Measurements from ENCODE around the gene PRC1. TPM values are rescaled to one million over a fixed set of nuclear protein-coding genes. Genes with fewer than 3 reads are reported as not detected.
"Not testable (repeated sequence)": the region's sequence is repeated elsewhere in the genome, so short reads cannot be mapped to it uniquely, and the experiment has no call there.

The PRC1 gene
- polyA plus RNA-seq, 6 donors from 2014 or later, result 1.8 to 8.9 (median 3.9) TPM; not detected in 1

- no peaks in the 10 kb centered on the region for H3K9me3 Mint-ChIP-seq
- ATAC-seq (ENCODE audit: low read depth in 2 of 2), result peak; percentile 49 to 52
- DNase-seq, result peak; percentile 88
- peak within 1 kb of the TSS; percentile 65 to 99 (median 98) for H3K27ac Mint-ChIP-seq
- H3K4me3 Mint-ChIP-seq, result peak within 1 kb of the TSS; percentile 93 to 98 (median 97)
- no peaks in the 10 kb centered on the region for H3K27me3 Mint-ChIP-seq
- H3K4me1 Mint-ChIP-seq, result peaks cover 47 to 62% (median 55%) of the 10 kb centered on the region in 3 donors
- H3K36me3 Mint-ChIP-seq, result no peaks in the 10 kb centered on the region
Observed at GRCh38 chr15:90931828-90932659, 62.3 kb downstream of the PRC1 start, which contains the start of gene HDDC3. Gene HDDC3, minus strand, starts transcription at chr15:90932549. Its CDS starts 9 bp downstream, at chr15:90932540.

GRCh38 chr15:90931575-90931827, 62.8 kb downstream of the PRC1 start:
- peaks cover 42 to 56% (median 49%) of the 10 kb centered on the region in 3 donors for H3K4me1 Mint-ChIP-seq
- no peaks in the 10 kb centered on the region for H3K27me3 Mint-ChIP-seq
- DNase-seq (no peak), ATAC-seq (ENCODE audit: low read depth in 2 of 2) (no peak)
- peak overlapping the region; percentile 93 to 98 (median 97) for H3K4me3 Mint-ChIP-seq
- peak overlapping the region; percentile 65 to 99 (median 98) for H3K27ac Mint-ChIP-seq
- H3K36me3 Mint-ChIP-seq, result no peaks in the 10 kb centered on the region
- no peaks in the 10 kb centered on the region for H3K9me3 Mint-ChIP-seq

- no peaks in the 10 kb centered on the region for H3K27me3 Mint-ChIP-seq
- H3K9me3 Mint-ChIP-seq, result no peaks in the 10 kb centered on the region
- no peaks in the 10 kb centered on the region for H3K36me3 Mint-ChIP-seq
- H3K27ac Mint-ChIP-seq, result peak overlapping the region; percentile 94 to 99 (median 98)
- H3K4me1 Mint-ChIP-seq, result peaks cover 38 to 52% (median 44%) of the 10 kb centered on the region in 3 donors
- no peak for DNase-seq
- ATAC-seq (ENCODE audit: low read depth in 2 of 2), result no peak
- peak overlapping the region; percentile 93 to 98 (median 97) for H3K4me3 Mint-ChIP-seq
Observed at GRCh38 chr15:90930861-90931574, 63.3 kb downstream of the PRC1 start.

GRCh38 chr15:90929246-90930019, 64.9 kb downstream of the PRC1 start:
- peaks cover 27 to 42% (median 38%) of the 10 kb centered on the region in 3 donors for H3K4me1 Mint-ChIP-seq
- ATAC-seq (ENCODE audit: low read depth in 2 of 2) (no peak), DNase-seq (no peak)
- no peaks in the 10 kb centered on the region for H3K9me3 Mint-ChIP-seq
- H3K36me3 Mint-ChIP-seq, result no peaks in the 10 kb centered on the region
- H3K27me3 Mint-ChIP-seq, result no peaks in the 10 kb centered on the region
- H3K4me3 Mint-ChIP-seq, result peak overlapping the region; percentile 93 to 98 (median 96)
- peak overlapping the region; percentile 94 to 99 (median 97) for H3K27ac Mint-ChIP-seq

- not testable (repeated sequence) for DNase-seq; H3K27me3 Mint-ChIP-seq; H3K36me3 Mint-ChIP-seq; H3K9me3 Mint-ChIP-seq; ATAC-seq (ENCODE audit: low read depth in 2 of 2)
- Mint-ChIP-seq H3K4me3 (peak overlapping the region in 3 of 8 donors; percentile 35 to 97 (median 58)), H3K27ac (peak overlapping the region in 2 of 6 donors; percentile 47 to 66), H3K4me1 (peaks cover 23 to 37% (median 32%) of the 10 kb centered on the region in 3 donors)
Observed at GRCh38 chr15:90928106-90928505, 66.2 kb downstream of the PRC1 start.

GRCh38 chr15:90926766-90927165, 67.6 kb downstream of the PRC1 start:
- ATAC-seq (ENCODE audit: low read depth in 2 of 2); H3K4me3 Mint-ChIP-seq; H3K27me3 Mint-ChIP-seq; H3K36me3 Mint-ChIP-seq; H3K9me3 Mint-ChIP-seq; DNase-seq: not testable (repeated sequence)
- Mint-ChIP-seq H3K27ac (peak overlapping the region in 3 of 6 donors; percentile 41 to 73 (median 64)), H3K4me1 (peaks cover 17 to 29% (median 27%) of the 10 kb centered on the region in 3 donors)

- H3K4me3 Mint-ChIP-seq, result no peak overlapping the region
- H3K9me3 Mint-ChIP-seq, result no peaks in the 10 kb centered on the region
- no peaks in the 10 kb centered on the region for H3K27me3 Mint-ChIP-seq
- ATAC-seq (ENCODE audit: low read depth in 2 of 2) (no peak), DNase-seq (no peak)
- H3K27ac Mint-ChIP-seq, result no peak overlapping the region
- peaks cover 0 to 8% (median 4%) of the 10 kb centered on the region in 3 donors for H3K4me1 Mint-ChIP-seq
- H3K36me3 Mint-ChIP-seq, result peaks cover 4 to 15% of the 10 kb centered on the region in 2 donors
Observed at GRCh38 chr15:90924375-90924774, 70.0 kb downstream of the PRC1 start.

- peak overlapping the region in 1 of 6 donors; percentile 41 for H3K27ac Mint-ChIP-seq
- H3K36me3 Mint-ChIP-seq, result peaks cover 8 to 26% of the 10 kb centered on the region in 2 donors
- not testable (repeated sequence) for DNase-seq; ATAC-seq (ENCODE audit: low read depth in 2 of 2); H3K27me3 Mint-ChIP-seq; H3K4me1 Mint-ChIP-seq; H3K4me3 Mint-ChIP-seq; H3K9me3 Mint-ChIP-seq
Observed at GRCh38 chr15:90922712-90923322, 71.5 kb downstream of the PRC1 start.

GRCh38 chr15:90921887-90922286, 72.4 kb downstream of the PRC1 start:
- Mint-ChIP-seq H3K27ac (no peak overlapping the region), H3K4me3 (no peak overlapping the region), H3K4me1 (no peaks in the 10 kb centered on the region), H3K9me3 (no peaks in the 10 kb centered on the region), H3K36me3 (peaks cover 17 to 35% of the 10 kb centered on the region in 2 donors), H3K27me3 (no peaks in the 10 kb centered on the region)
- DNase-seq, result no peak
- ATAC-seq (ENCODE audit: low read depth in 2 of 2), result no peak

GRCh38 chr15:90918835-90919234, 75.5 kb downstream of the PRC1 start:
- ATAC-seq (ENCODE audit: low read depth in 2 of 2) (no peak), DNase-seq (no peak)
- Mint-ChIP-seq H3K27ac (peak overlapping the region in 1 of 6 donors; percentile 56), H3K9me3 (no peaks in the 10 kb centered on the region), H3K27me3 (no peaks in the 10 kb centered on the region), H3K4me3 (peak overlapping the region in 1 of 8 donors; percentile 52), H3K36me3 (peaks cover 23 to 41% of the 10 kb centered on the region in 2 donors), H3K4me1 (peaks cover 8 to 12% (median 9%) of the 10 kb centered on the region in 3 donors)

- no peaks in the 10 kb centered on the region for H3K9me3 Mint-ChIP-seq
- H3K27ac Mint-ChIP-seq, result peak overlapping the region in 1 of 6 donors; percentile 56
- H3K27me3 Mint-ChIP-seq, result no peaks in the 10 kb centered on the region
- peaks cover 8 to 12% (median 9%) of the 10 kb centered on the region in 3 donors for H3K4me1 Mint-ChIP-seq
- H3K4me3 Mint-ChIP-seq, result no peak overlapping the region
- DNase-seq (no peak), ATAC-seq (ENCODE audit: low read depth in 2 of 2) (no peak)
- H3K36me3 Mint-ChIP-seq, result peaks cover 23 to 41% of the 10 kb centered on the region in 2 donors
Observed at GRCh38 chr15:90918034-90918788, 76.1 kb downstream of the PRC1 start.

GRCh38 chr15:90917569-90917968, 76.8 kb downstream of the PRC1 start:
- Mint-ChIP-seq H3K4me3 (no peak overlapping the region), H3K27me3 (no peaks in the 10 kb centered on the region), H3K27ac (peak overlapping the region in 1 of 6 donors; percentile 80)

More at GRCh38 chr15:90917569-90917968, 76.8 kb downstream of the PRC1 start:
- H3K4me1 Mint-ChIP-seq, result peaks cover 8 to 12% (median 9%) of the 10 kb centered on the region in 3 donors
- peaks cover 23 to 41% of the 10 kb centered on the region in 2 donors for H3K36me3 Mint-ChIP-seq
- DNase-seq (no peak), ATAC-seq (ENCODE audit: low read depth in 2 of 2) (no peak)
- H3K9me3 Mint-ChIP-seq, result no peaks in the 10 kb centered on the region

Measured in naive B cell (primary cell).